Common myeloid progenitor, CD34-positive (primary cell): ENCODE results near the gene SAMD1.
"Not testable (repeated sequence)": the region's sequence is repeated elsewhere in the genome, so short reads cannot be mapped to it uniquely, and the experiment has no call there.

Experiments
- CTCF ChIA-PET: fragments of 350-600 bp; sonication (Branson Sonifier 250); formaldehyde crosslinking; loops from one replicate; lab custom pipeline; 2021; ENCODE audit warnings: antibody characterized with exemption; lab: Charles Lee
- POLR2A ChIA-PET: fragments of 350-600 bp; sonication (Branson Sonifier 250); formaldehyde crosslinking; loops from one replicate; lab custom pipeline; 2021; ENCODE audit warnings: antibody characterized with exemption; lab: Charles Lee
- DNase-seq, 3 donors: peaks; one replicate each; pipeline versions ENCODE4 v3.0.0 to v3.0.0-alpha.2; 2013
- H3K27ac ChIP-seq, 2 experiments: 1 replicate in 1 of 2; 2 replicates in 1 of 2; pipeline ENCODE4 v1.7.0; 2013; ENCODE audit warnings: inconsistent platforms in 2 of 2, low read length in 2 of 2, mild to moderate bottlenecking in 2 of 2, low read depth in 1 of 2, moderate library complexity in 1 of 2; ENCODE audit not compliant: severe bottlenecking in 2 of 2, insufficient read depth in 1 of 2, poor library complexity in 1 of 2
- H3K27me3 ChIP-seq, 5 experiments: replicated peaks in 2 of 5; 1 replicate in 3 of 5; 2 replicates in 2 of 5; pipeline versions ENCODE4 v1.6.1 to v1.7.0; 2013; ENCODE audit warnings: low read length in 4 of 5, mild to moderate bottlenecking in 2 of 5, moderate library complexity in 2 of 5, inconsistent platforms in 1 of 5; ENCODE audit not compliant: insufficient read depth in 5 of 5, control insufficient read depth in 4 of 5
- H3K36me3 ChIP-seq, 4 experiments: 1 replicate in 2 of 4; 2 replicates in 2 of 4; pipeline versions ENCODE4 v1.6.1 to v1.7.0; 2013; ENCODE audit warnings: low read length in 3 of 4, control low read depth in 1 of 4, mild to moderate bottlenecking in 1 of 4; ENCODE audit not compliant: control insufficient read depth in 4 of 4, insufficient read depth in 4 of 4
- H3K4me1 ChIP-seq, 4 experiments: 1 replicate in 3 of 4; 2 replicates in 1 of 4; pipeline versions ENCODE4 v1.6.1 to v1.7.1; 2013; ENCODE audit warnings: low read length in 3 of 4, mild to moderate bottlenecking in 3 of 4, control low read depth in 1 of 4, inconsistent platforms in 1 of 4, moderate library complexity in 1 of 4; ENCODE audit not compliant: control insufficient read depth in 4 of 4, insufficient read depth in 4 of 4; ENCODE audit errors: control extremely low read depth in 1 of 4
- H3K4me3 ChIP-seq, 7 experiments: 1 replicate in 4 of 7; 2 replicates in 3 of 7; pipeline versions ENCODE4 v1.5.1 to v1.7.0; 2013; ENCODE audit warnings: mild to moderate bottlenecking in 7 of 7, low read length in 6 of 7, moderate library complexity in 6 of 7, inconsistent platforms in 2 of 7, low read depth in 2 of 7, control low read depth in 1 of 7; ENCODE audit not compliant: insufficient read depth in 4 of 7, control insufficient read depth in 1 of 7; ENCODE audit errors: extremely low read depth in 1 of 7
- H3K9me3 ChIP-seq, 5 experiments: 1 replicate in 4 of 5; 2 replicates in 1 of 5; pipeline versions ENCODE4 v1.6.1 to v1.7.1; 2013; ENCODE audit warnings: low read length in 4 of 5, mild to moderate bottlenecking in 2 of 5, inconsistent platforms in 1 of 5, low read depth in 1 of 5, moderate library complexity in 1 of 5; ENCODE audit not compliant: control insufficient read depth in 4 of 5, insufficient read depth in 2 of 5; ENCODE audit errors: control extremely low read depth in 1 of 5
- WGBS: methylation state at CpG from one replicate; pipeline ENCODE4 v1.1.5; 2013; ENCODE audit not compliant: insufficient coverage; 5-methylcytosine and 5-hydroxymethylcytosine counted together

SAMD1 gene

GRCh38 chr19:14053032-14053431 lies 37.5 kb downstream of the SAMD1 start:
- 100% methylated on average over 3 of the region's 3 CpGs for whole genome bisulfite sequencing
- H3K9me3 ChIP-seq, result no peaks in the 10 kb centered on the region
- H3K27ac ChIP-seq, result no peak overlapping the region
- H3K27me3 ChIP-seq, result peaks cover 0 to 18% (median 0%) of the 10 kb centered on the region in 5 experiments
- CTCF ChIA-PET, result interaction anchor here (0.6 to 2.0 kb wide), 9 partner anchors 8 to 168 kb away, joined by 3 to 7 read pairs (median 4); no protein-coding TSS in a partner anchor
- POLR2A ChIA-PET, result interaction anchor here (0.6 kb wide), 1 partner anchor 59 kb away, joined by 4 read pairs; a partner anchor contains a TSS
- no peak for DNase-seq
- H3K4me1 ChIP-seq, result peaks cover 0 to 8% (median 5%) of the 10 kb centered on the region in 4 experiments
- H3K36me3 ChIP-seq, result peaks cover 0 to 45% (median 30%) of the 10 kb centered on the region in 4 experiments
- no peak overlapping the region for H3K4me3 ChIP-seq

DNA sequence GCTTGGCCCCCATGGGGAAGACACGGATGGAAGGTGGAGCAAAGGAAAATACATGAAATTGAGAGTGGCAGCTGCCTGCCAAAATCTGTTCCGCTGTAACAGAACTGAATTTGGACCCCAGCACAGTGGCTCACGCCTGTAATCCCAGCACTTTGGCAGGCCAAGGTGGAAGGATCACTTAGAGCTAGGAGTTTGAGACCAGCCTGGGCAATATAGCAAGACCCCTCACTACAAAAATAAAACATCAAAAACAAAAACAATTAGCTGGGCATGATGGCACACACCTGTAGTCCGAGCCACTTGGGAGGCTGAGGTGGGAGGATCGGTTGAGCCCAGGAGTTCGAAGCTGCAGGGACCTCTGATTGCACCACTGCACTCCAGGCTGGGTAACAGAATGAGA lies 38.1 kb downstream of the SAMD1 start:
- H3K4me3 ChIP-seq, result no peak overlapping the region
- no peak overlapping the region for H3K27ac ChIP-seq
- no peak for DNase-seq
- WGBS, result 97% methylated on average over 3 of the region's 6 CpGs
- H3K36me3 ChIP-seq, result peaks cover 0 to 47% (median 31%) of the 10 kb centered on the region in 4 experiments
- H3K4me1 ChIP-seq, result peaks cover 0 to 4% (median 2%) of the 10 kb centered on the region in 4 experiments
- ChIA-PET POLR2A (interaction anchor here (0.6 kb wide), 2 partner anchors 60 to 120 kb away, joined by 3 to 4 read pairs; a partner anchor contains a TSS), CTCF (interaction anchor here (0.6 to 1.6 kb wide), 7 partner anchors 9 to 167 kb away, joined by 3 to 7 read pairs (median 4); no protein-coding TSS in a partner anchor)
- no peaks in the 10 kb centered on the region for H3K9me3 ChIP-seq
- H3K27me3 ChIP-seq, result peaks cover 0 to 14% (median 0%) of the 10 kb centered on the region in 5 experiments

- Histone ChIP-seq H3K9me3 (no peaks in the 10 kb centered on the region), H3K4me3 (no peak overlapping the region), H3K27ac (no peak overlapping the region), H3K4me1 (peaks cover 0 to 3% (median 2%) of the 10 kb centered on the region in 4 experiments), H3K27me3 (peaks cover 0 to 14% (median 0%) of the 10 kb centered on the region in 5 experiments), H3K36me3 (peaks cover 0 to 47% (median 31%) of the 10 kb centered on the region in 4 experiments)
- POLR2A ChIA-PET, result interaction anchor here (0.6 kb wide), 1 partner anchor 121 kb away, joined by 3 read pairs; no protein-coding TSS in a partner anchor
- CTCF ChIA-PET, result interaction anchor here (1.3 to 6.3 kb wide), 5 partner anchors 8 to 134 kb away, joined by 3 to 46 read pairs (median 7); partner anchors contain the start of gene PALM3
- 85% methylated on average over 3 of the region's 9 CpGs for WGBS
- no peak for DNase-seq
Measured at GRCh38 chr19:14051980-14052379, 38.6 kb downstream of the SAMD1 start.

DNA sequence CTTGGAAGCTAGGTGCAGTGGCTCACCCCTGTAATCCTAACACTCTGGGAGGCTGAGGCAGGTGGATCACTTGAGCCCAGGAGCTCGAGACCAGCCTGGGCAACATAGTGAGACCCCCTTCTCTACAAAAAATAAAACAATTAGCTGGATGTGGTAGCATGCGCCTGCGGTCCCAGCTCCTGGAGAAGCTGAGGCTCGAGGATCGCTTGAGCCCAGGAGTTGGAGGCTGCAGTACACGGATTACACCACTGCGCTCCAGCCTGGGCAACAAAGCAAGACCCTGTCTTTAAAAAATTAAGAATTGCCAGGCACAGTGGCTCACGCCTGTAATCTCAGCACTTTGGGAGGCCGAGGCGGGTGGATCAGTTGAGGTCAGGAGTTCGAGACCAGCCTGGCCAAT lies 39.6 kb downstream of the SAMD1 start:
- not testable (repeated sequence) for H3K9me3 ChIP-seq, H3K27me3 ChIP-seq, DNase-seq, H3K4me1 ChIP-seq, H3K27ac ChIP-seq, H3K4me3 ChIP-seq
- ChIA-PET CTCF (interaction anchor here (0.6 to 6.3 kb wide), 6 partner anchors 8 to 158 kb away, joined by 3 to 46 read pairs (median 5); partner anchors contain the start of gene PALM3), POLR2A (interaction anchor here (0.6 kb wide), 1 partner anchor 18 kb away, joined by 3 read pairs; no protein-coding TSS in a partner anchor)
- WGBS, result 96% methylated on average over 8 of the region's 11 CpGs
- H3K36me3 ChIP-seq, result peaks cover 0 to 52% (median 36%) of the 10 kb centered on the region in 4 experiments

DNA sequence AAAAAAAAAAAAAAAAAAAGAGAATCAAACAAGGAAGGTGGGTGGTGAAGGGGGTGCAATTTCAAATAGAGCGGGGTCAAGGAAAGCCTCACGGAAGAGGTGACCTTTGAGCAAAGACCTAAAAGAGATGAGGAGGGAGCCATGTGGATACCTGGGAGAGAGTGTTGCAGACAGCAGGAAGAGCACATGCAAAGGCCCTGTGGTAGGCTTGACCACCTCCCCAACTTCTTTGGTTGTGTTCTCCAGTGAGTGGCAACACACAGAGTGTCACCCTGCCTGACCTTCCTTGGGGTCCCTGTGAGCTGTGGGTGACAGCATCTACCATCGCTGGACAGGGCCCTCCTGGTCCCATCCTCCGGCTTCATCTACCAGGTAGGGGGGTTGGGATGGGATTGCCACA lies 40.0 kb downstream of the SAMD1 start:
- no peaks in the 10 kb centered on the region for H3K9me3 ChIP-seq
- H3K27ac ChIP-seq, result no peak overlapping the region
- H3K4me1 ChIP-seq, result peaks cover 0 to 3% (median 3%) of the 10 kb centered on the region in 4 experiments
- peaks cover 0 to 54% (median 37%) of the 10 kb centered on the region in 4 experiments for H3K36me3 ChIP-seq
- POLR2A ChIA-PET, result interaction anchor here (0.6 kb wide), 1 partner anchor 18 kb away, joined by 3 read pairs; no protein-coding TSS in a partner anchor
- no peak overlapping the region for H3K4me3 ChIP-seq
- peaks cover 0 to 4% (median 0%) of the 10 kb centered on the region in 5 experiments for H3K27me3 ChIP-seq
- CTCF ChIA-PET, result interaction anchor here (1.0 to 6.3 kb wide), 5 partner anchors 10 to 169 kb away, joined by 3 to 46 read pairs (median 5); partner anchors contain the start of gene PALM3
- no peak for DNase-seq
- no CpG with 5 or more reads among the region's 4 CpGs for whole genome bisulfite sequencing

DNA sequence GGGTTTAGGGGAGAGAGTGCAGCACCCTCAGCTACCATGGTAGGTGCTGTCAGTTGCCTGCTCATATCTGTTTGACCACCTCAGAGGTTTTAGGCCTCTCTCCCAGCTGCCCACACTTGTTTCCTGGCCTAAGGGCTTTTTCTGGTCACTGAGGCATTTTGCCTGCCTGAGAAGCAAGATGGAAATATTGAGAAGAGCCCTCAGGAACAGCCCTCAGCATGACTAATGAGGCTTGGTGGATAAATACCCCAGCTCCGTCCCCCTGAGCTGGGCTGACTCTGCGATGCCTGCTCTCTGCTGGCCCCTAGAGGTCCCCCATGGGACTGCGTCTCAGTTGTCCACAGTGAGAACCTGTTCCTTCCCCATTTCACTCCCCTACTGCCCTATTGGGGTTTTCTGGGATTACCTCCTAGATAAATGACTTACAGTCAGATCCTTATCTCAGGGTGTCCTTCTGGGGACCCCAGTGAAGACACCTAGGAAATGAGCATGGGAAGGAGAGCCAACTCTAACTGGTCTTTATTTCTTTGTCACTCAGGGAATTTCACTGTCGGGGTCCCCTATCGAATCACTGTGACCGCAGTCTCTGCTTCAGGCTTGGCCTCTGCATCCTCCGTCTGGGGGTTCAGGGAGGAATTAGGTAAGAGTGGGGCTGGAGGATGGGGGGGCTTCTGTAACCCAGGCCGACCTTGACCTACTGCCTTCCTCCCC lies 42.0 kb downstream of the SAMD1 start:
- ChIA-PET POLR2A (no interaction called here), CTCF (interaction anchor here (0.6 to 6.3 kb wide), 17 partner anchors 9 to 370 kb away, joined by 3 to 46 read pairs (median 4); partner anchors contain the start of genes DDX39A, IL27RA and PALM3)
- peaks cover 0 to 3% (median 1%) of the 10 kb centered on the region in 4 experiments for H3K4me1 ChIP-seq
- WGBS, result 100% methylated on average over 2 of the region's 8 CpGs
- H3K27ac ChIP-seq, result no peak overlapping the region
- DNase-seq, result peak; percentile 64 to 79 (median 70)
- peaks cover 0 to 59% (median 38%) of the 10 kb centered on the region in 4 experiments for H3K36me3 ChIP-seq
- H3K9me3 ChIP-seq, result no peaks in the 10 kb centered on the region
- no peak overlapping the region for H3K4me3 ChIP-seq
- H3K27me3 ChIP-seq, result no peaks in the 10 kb centered on the region
